ENCODE data around the gene LDB3. TPM values are rescaled to one million over a fixed set of nuclear protein-coding genes. Genes with fewer than 3 reads are reported as not detected.

LDB3 gene
- polyA plus RNA-seq, 2 of the 4 experiments (the other 2 are of a cell fraction), result 0.13 TPM

- H3K4me3 ChIP-seq, result no peak overlapping the region
- WGBS (ENCODE audit: missing lambda C conversion rate), result 100% methylated on average over 1 of the region's 1 CpG
- no peak overlapping the region for H3K27ac ChIP-seq
- ChIA-PET CTCF (interaction anchor here (0.6 to 1.4 kb wide), 2 partner anchors 11 to 19 kb away, joined by 3 to 8 read pairs; no protein-coding TSS in a partner anchor), POLR2A (interaction anchor here (0.6 kb wide), 1 partner anchor 158 kb away, joined by 3 read pairs; no protein-coding TSS in a partner anchor)
- no peak for ATAC-seq
- no peak for DNase-seq (ENCODE audit: low read depth in 1 of 2, low spot score in 1 of 2)
- no peaks in the 10 kb centered on the region for H3K4me1 ChIP-seq
- FAIRE-seq, result no peak
- H3K4me2 ChIP-seq, result no peak overlapping the region
- no peaks in the 10 kb centered on the region for H3K9me3 ChIP-seq
- TF ChIP-seq CBX2 (IDR thresholded peaks at IDR 0.05; ENCODE audit: borderline replicate concordance, low read depth) (no peak), JUNB (IDR thresholded peaks at IDR 0.05) (no peak), EHF (CRISPR knock-in tag; IDR thresholded peaks at IDR 0.05) (no peak), USF2 (IDR thresholded peaks at IDR 0.05) (no peak), CEBPB (IDR thresholded peaks at IDR 0.05) (no peak), SREBF2 (IDR thresholded peaks at IDR 0.05) (no peak), NPAS2 (CRISPR knock-in tag; IDR thresholded peaks at IDR 0.05; ENCODE audit: borderline replicate concordance) (no peak), EP300 (IDR thresholded peaks at IDR 0.05) (no peak)
- TF ChIP-seq, protein P1, sequence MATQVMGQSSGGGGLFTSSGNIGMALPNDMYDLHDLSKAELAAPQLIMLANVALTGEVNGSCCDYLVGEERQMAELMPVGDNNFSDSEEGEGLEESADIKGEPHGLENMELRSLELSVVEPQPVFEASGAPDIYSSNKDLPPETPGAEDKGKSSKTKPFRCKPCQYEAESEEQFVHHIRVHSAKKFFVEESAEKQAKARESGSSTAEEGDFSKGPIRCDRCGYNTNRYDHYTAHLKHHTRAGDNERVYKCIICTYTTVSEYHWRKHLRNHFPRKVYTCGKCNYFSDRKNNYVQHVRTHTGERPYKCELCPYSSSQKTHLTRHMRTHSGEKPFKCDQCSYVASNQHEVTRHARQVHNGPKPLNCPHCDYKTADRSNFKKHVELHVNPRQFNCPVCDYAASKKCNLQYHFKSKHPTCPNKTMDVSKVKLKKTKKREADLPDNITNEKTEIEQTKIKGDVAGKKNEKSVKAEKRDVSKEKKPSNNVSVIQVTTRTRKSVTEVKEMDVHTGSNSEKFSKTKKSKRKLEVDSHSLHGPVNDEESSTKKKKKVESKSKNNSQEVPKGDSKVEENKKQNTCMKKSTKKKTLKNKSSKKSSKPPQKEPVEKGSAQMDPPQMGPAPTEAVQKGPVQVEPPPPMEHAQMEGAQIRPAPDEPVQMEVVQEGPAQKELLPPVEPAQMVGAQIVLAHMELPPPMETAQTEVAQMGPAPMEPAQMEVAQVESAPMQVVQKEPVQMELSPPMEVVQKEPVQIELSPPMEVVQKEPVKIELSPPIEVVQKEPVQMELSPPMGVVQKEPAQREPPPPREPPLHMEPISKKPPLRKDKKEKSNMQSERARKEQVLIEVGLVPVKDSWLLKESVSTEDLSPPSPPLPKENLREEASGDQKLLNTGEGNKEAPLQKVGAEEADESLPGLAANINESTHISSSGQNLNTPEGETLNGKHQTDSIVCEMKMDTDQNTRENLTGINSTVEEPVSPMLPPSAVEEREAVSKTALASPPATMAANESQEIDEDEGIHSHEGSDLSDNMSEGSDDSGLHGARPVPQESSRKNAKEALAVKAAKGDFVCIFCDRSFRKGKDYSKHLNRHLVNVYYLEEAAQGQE (IDR thresholded peaks at IDR 0.05), result no peak
Measured at GRCh38 chr10:86742230-86742629, 73.9 kb downstream of the LDB3 start.

- Histone ChIP-seq H3K4me2 (no peak overlapping the region), H3K4me3 (no peak overlapping the region), H3K27ac (no peak overlapping the region), H3K9me3 (no peaks in the 10 kb centered on the region), H3K4me1 (peaks cover 9% of the 10 kb centered on the region)
- TF ChIP-seq, protein P2, sequence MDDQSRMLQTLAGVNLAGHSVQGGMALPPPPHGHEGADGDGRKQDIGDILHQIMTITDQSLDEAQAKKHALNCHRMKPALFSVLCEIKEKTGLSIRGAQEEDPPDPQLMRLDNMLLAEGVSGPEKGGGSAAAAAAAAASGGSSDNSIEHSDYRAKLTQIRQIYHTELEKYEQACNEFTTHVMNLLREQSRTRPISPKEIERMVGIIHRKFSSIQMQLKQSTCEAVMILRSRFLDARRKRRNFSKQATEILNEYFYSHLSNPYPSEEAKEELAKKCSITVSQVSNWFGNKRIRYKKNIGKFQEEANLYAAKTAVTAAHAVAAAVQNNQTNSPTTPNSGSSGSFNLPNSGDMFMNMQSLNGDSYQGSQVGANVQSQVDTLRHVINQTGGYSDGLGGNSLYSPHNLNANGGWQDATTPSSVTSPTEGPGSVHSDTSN (IDR thresholded peaks at IDR 0.05), result no peak
- TF ChIP-seq HMGXB4 (CRISPR knock-in tag; IDR thresholded peaks at IDR 0.05; ENCODE audit: borderline replicate concordance) (no peak), JUNB (IDR thresholded peaks at IDR 0.05) (no peak), MYC (IDR thresholded peaks at IDR 0.05; ENCODE audit: borderline replicate concordance, low read length) (no peak), ESRRA (IDR thresholded peaks at IDR 0.05; ENCODE audit: borderline replicate concordance, low read length) (no peak), RAD21 (conservative IDR thresholded peaks at IDR 0.05 in 1 of 2, IDR thresholded peaks at IDR 0.05 in 1 of 2) (no peak), ZSCAN20 (CRISPR knock-in tag; IDR thresholded peaks at IDR 0.05) (no peak)
- no peak for FAIRE-seq
- no peak for ATAC-seq
- ChIA-PET CTCF (interaction anchor here (0.7 to 1.1 kb wide), 2 partner anchors 156 to 463 kb away, joined by 3 read pairs; no protein-coding TSS in a partner anchor), POLR2A (no interaction called here)
- no peak for DNase-seq (ENCODE audit: low read depth in 1 of 2, low spot score in 1 of 2)
- 89% methylated on average over 7 of the region's 7 CpGs for WGBS (ENCODE audit: missing lambda C conversion rate)
Measured at GRCh38 chr10:86744067-86744725, 75.9 kb downstream of the LDB3 start.

Data from A549 (cell line).